GM21360 (cell line): ENCODE data around the gene SLC4A2.

Experiments
- ATAC-seq: cut with Tn5 transposase; IDR thresholded peaks from one replicate; pipeline ENCODE4 v1.9.1; 2021; ENCODE audit warnings: mild to moderate bottlenecking, moderate library complexity; ENCODE audit not compliant: unreplicated experiment

The SLC4A2 gene

DNA sequence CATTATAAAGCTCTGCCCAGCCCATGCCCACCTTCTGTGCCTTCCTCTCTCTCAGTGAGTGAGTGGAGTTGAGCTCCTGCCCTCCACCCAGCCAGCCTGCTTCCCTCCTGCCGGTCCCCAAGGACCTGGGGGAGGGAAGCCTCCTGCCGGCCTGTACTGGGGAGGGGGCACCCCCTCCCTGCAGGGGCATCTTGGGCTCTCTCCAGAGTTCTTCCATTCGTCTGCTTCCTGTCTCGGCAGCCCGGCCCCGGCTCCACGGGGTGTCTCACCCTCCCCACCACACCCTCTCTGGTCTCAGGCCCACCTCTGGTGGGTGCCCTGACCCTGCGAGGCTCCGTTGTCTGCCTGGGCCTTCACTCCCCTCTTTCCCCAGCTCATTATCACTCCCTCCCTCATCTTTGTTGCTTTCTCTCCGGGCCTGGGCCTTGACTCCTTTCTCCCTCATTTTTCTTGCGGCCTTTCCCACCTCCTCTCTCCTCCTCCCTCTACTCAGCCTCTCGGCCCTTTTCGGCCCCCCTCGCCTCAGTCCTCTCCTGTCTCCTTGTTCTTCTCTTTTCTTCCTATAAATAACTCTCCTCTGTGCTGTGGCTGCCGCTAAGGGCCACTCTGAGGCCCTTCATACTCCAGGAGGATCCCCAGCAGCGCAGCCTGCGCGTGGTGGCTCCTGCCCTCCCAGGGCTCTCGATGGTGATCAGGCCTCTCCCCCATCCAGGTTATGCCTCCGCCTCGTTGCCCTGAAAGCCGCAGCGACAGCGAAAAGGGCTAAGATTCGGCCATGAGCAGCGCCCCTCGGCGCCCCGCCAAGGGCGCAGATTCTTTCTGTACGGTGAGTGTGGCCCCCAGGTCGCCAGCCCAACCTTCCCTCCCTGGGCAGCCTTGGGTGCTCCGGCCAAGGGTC is 2.1 kb downstream of the SLC4A2 start:
- ATAC-seq, result no peak

GRCh38 chr7:151062111-151062398 is 2.7 kb downstream of the SLC4A2 start:
- no peak for ATAC-seq

DNA sequence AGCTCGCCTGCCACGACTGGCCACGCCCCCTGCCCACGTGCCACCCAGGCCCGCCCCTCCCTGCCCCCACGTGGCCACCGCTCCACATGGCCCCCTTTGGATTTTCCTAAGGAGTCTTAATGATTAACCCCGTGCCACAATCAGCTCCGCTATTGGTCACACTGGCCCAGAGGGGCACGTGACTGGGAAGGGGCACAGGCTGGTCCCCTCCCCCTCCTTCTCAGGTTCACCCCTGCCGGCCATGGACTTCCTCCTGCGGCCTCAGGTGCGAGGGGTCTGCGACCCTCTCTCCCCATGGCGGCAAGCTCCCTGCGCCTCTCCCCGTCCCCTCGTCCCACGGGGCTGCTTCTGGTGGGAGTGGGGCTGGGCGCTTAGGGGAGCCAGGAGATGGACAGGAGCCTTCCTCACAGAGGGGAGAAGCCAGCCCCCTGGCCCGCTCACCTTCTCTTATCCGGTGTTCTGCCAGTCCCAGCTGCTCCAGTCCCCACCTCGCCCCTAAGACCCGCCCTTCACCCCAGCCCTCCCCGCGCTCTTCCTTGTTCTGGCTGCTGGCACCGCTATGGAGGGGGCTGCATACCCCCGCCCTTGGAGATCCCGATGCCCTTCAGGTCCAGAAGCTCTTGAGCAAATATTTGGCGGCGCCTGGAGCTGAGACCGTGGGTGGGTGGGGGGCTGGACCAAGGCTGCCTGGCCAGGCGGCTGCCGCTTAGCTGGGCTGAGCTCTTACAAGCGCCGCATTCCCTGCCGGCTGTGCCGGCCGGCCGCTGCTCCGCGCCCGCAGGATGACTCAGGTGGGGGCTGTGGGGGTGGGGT is 3.2 kb downstream of the SLC4A2 start:
- no peak for ATAC-seq

DNA sequence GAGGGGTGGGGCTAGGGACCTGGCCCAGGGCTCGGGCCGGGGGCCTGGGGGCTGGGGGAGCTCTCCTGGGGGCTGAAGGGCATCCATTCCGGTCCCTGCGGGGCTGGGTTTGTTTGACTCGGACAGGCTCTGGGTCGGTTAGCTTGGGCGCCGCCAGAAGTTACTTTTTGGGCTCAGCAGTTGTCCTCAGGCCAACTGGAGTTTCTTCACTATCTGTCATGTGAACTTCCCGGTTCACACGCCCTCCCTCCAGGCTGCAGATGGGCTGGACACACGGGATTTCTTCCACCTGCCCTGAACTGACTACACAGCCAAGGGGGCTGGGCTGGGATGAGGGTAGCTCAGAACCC is 3.8 kb downstream of the SLC4A2 start:
- ATAC-seq, result no peak

DNA sequence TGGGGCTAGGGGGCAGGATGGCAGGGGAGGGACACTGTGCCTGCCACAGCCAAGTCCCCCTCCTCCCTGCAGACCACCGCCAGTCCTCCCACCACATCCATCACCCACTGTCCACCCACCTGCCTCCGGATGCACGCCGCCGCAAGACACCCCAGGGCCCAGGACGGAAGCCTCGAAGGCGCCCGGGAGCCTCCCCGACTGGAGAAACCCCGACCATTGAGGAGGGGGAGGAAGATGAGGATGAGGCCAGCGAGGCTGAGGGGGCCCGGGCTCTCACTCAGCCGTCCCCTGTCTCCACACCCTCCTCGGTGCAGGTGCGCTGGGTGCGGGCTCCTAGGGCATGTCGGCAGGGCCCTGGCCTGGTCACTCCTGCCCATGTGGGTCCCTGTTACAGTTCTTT is 5.1 kb downstream of the SLC4A2 start:
- ATAC-seq, result no peak

- no peak for ATAC-seq
These were observed 5.6 kb downstream of the SLC4A2 start for GRCh38 chr7:151064993-151065392.

DNA sequence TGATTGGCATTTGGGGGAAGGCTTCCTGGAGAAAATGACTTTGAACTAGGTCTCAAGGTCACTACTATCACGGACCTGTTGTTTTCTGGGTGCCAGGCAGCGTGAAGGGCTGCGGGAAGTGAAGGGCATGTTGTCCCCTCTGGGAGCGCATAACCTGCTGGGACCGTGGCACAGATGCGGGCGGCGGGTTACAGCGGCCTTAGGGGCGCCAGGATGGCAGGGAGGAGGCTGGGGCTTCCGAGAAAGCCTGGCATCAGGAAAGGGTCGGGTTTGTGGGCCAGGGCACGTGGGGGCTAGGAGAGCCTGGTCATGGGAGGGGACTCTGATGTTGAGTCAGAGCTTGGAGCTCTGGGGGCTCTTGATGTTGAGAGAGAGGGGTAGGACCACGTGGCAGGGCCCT is 6.1 kb downstream of the SLC4A2 start:
- no peak for ATAC-seq

DNA sequence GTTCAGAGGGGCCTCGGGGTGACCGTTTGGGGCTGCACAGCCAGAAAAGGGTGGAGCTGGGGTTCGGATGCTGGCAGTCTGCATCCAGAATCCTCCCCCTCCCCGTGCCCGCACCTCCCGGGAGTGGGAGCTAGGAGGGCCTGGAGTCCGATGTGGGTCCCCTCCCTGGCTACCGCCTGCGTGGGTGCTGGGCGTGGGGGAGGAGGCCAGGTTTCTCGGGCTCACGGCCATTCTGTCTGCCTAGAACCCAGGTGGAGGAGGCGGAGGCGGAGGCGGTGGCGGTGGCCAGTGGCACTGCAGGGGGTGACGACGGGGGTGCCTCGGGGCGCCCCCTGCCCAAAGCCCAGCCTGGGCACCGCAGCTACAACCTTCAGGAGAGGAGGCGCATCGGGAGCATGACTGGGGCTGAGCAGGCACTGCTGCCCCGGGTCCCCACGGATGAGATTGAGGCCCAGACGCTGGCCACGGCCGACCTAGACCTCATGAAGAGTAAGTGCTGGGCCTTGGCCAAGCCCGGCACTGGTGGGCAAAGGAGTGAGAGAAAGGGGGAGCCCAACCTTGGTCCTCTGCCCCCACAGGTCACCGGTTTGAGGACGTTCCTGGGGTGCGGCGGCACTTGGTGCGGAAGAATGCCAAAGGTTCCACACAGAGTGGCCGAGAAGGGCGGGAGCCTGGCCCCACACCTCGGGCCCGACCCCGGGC is 7.0 kb downstream of the SLC4A2 start:
- ATAC-seq, result no peak

- ATAC-seq, result no peak
These were observed 8.8 kb downstream of the SLC4A2 start for GRCh38 chr7:151068069-151068773.

DNA sequence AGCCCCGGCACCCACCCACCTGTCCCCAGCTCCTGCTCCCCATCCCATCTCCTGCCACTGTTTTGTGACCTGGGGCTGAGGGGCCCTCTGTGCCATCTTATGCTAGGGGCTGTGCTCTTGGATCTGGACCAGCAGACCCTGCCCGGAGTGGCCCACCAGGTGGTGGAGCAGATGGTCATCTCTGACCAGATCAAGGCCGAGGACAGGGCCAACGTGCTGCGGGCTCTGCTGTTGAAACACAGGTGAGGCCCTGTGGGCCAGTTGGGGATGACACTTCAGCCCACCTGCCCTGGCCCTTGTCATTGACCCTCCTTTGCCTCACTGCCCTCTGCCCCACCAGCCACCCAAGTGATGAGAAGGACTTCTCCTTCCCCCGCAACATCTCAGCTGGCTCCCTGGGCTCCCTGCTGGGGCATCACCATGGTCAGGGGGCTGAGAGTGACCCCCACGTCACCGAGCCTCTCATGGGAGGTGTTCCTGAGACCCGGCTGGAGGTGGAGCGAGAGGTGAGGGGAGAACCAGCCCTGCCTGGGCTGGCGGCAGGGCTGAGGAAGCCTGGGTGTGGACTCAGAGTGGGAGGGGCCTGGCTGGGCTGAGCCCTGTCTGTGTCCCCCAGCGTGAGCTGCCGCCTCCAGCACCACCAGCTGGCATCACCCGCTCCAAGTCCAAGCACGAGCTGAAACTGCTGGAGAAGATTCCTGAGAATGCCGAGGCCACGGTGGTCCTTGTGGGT is 10.6 kb downstream of the SLC4A2 start:
- ATAC-seq, result no peak

GRCh38 chr7:151070574-151070960 is 11.2 kb downstream of the SLC4A2 start:
- ATAC-seq, result no peak

DNA sequence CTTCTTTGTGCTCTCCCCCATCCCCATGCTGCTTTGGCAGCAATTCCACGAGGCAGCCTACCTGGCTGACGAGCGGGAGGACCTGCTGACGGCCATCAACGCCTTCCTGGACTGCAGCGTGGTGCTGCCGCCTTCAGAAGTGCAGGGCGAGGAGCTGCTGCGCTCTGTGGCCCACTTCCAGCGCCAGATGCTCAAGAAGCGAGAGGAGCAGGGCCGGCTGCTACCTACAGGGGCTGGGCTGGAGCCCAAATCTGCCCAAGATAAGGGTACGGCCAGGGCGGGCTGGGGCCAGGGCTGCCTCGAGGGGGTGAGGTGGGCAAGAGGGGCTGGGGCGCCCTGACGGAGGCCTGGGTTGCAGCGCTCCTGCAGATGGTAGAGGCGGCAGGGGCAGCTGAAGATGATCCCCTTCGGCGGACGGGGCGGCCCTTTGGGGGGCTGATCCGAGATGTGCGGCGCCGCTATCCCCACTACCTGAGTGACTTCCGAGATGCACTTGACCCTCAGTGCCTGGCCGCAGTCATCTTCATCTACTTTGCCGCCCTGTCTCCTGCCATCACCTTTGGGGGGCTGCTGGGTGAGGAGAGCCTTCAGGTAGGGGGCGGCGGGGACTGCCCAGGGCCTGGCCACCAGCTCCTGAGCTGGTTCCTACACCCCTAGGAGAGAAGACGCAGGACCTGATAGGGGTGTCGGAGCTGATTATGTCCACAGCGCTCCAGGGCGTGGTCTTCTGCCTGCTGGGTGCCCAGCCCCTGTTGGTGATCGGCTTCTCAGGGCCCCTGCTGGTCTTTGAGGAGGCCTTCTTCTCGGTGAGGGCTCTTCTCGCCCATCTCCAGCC is 11.9 kb downstream of the SLC4A2 start:
- ATAC-seq, result no peak

- no peak for ATAC-seq
These were observed 14.6 kb downstream of the SLC4A2 start for GRCh38 chr7:151073990-151074389.

- ATAC-seq, result no peak
These were observed 15.7 kb downstream of the SLC4A2 start for GRCh38 chr7:151074817-151075661.

- ATAC-seq, result no peak
These were observed 16.2 kb downstream of the SLC4A2 start for GRCh38 chr7:151075662-151075971.

DNA sequence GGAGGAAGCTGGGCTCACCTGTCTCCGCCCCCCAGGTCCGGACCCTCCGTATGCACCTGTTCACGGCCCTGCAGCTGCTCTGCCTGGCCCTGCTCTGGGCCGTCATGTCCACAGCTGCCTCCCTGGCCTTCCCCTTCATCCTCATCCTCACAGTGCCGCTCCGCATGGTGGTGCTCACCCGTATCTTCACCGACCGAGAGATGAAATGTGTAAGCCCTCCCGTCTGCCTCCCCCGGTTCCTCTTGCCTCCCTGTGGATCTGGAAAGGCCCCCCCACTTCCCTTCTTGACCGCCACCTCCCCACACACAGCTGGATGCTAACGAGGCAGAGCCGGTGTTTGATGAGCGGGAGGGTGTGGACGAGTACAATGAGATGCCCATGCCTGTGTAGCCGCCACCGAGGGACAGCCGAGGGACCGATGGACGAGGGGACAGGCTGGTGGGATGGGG is 16.6 kb downstream of the SLC4A2 start:
- no peak for ATAC-seq

DNA sequence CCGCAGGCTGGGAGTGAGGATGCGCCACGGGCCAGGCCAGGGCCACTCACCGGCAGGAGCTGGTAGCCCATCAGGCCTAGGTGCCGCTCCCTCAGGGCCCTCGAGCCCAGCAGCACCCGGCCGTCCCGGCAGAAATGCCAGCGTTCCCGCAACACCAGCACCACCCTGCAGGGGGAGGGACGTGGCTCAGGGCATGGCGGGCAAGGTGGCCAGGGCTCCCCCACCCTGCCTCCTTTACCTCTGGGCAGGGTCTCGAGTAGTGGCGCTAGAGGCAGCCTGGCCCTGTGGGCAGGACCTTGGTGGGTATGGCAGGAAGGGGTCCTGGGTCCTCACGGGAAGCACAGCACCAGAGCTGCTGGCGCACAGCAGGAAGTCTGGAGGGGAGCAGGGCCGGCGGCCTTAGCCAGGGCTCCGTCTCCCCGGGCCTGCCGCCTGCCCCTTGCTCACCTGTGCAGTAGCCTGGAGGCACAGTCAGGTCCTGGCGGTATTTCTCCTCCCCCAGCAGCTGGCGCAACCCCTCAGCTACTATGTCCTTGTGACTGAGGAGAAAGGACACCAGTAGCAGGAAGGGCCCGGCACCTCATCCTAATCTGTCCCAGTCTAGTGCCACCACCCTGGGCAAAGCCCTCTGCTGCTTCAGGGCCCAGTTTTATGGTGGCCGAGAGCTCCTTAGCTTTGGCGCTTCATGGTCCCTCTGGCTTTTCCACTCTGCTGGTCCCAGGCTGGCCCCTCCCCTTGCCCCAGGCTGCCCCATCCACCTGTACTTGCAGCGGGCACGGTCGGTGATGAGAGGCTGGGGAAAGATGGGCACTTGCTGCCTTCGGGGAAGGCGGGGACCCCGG is 17.7 kb downstream of the SLC4A2 start:
- ATAC-seq, result no peak

GRCh38 chr7:151077705-151078232 is 18.4 kb downstream of the SLC4A2 start:
- no peak for ATAC-seq
